Globus pallidus (tissue), 1 donor: ENCODE results near the gene PDIA5.

Source experiments
- DNase-seq: peaks from one replicate; pipeline ENCODE4 v3.0.0-alpha.2; 2015; ENCODE audit warnings: low spot score

Gene PDIA5

GRCh38 chr3:123119802-123120201, 53.0 kb downstream of the PDIA5 start:
- DNase-seq = no peak

- no peak for DNase-seq
These were observed 53.7 kb downstream of the PDIA5 start for GRCh38 chr3:123120573-123120972.

GRCh38 chr3:123122057-123122456, 55.2 kb downstream of the PDIA5 start:
- DNase-seq = no peak

DNA sequence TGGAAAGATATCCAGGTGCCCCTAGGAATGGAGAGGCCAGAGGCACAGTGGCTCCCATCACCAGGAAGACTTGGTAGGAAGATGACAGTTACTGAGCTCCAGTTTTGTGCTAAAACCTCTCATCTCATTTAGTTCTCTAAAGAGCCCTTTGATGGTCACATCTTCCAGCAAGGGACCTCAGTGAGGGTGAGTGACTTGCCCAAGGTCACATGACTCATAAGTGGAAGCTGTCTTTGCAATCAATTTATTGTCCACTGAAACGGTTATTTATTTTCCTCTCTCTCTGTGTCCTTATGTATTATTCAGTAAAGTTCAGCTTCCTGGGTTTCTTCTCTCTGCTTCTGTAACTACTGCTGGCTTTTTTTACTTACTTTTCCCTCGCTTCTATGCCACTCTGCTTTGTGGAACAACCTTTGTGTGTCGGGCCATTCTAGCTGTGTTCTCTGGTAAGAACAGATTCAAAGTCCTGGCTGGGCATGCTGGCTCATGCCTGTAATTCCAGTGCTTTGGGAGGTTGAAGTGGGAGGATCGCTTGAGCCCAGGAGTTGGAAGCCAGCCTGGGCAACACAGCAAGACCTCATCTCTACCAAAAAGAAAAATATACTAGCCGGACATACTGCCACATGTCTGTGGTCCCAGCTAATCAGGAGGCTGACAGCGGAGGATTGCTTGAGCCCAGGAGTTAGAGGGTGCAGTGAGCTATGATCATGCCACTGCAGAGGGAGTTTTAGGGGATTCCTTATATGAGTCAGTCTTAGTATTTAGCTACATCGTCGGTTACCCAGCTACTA, 55.9 kb downstream of the PDIA5 start:
- no peak for DNase-seq

DNA sequence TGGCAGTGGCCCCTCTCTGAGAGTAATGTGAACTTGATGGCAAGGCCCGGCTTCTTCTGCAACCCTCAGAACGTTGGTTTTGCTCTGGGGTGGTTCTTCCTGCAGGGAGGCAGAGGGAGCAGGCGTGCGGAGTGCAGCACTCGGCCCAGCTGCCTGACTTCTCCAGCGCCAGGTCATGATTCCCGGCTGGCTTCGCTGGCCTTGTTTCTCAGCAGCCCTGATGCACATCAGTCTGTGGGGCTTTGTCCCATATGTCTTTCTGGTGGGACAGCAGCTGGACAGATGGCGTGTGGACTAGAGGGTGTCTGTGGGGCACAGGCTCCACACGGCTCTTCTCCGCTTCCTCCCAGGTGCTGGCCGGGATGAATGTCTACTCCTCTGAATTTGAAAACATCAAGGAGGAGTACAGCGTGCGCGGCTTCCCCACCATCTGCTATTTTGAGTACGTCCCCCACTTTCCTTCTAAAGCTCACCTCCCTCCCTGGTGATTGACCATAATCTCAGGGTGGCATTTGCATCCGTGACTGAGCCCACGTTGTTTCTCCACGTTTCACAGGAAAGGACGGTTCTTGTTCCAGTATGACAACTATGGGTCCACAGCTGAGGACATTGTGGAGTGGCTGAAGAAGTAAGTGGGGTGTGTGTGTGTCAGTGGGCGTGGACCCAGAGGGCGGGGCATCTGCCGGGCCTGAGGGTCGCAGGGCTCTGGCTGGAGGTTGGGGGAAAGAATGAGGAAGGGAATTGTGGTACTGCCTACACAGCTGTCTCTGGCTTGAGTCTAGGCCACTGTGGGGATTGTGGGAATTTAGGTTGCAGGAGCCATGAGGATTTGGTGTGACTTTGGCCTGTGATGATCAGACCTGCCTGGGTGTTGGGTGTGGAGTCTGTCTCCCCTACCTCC, 57.1 kb downstream of the PDIA5 start:
- no peak for DNase-seq

- no peak for DNase-seq
These were observed 58.1 kb downstream of the PDIA5 start for GRCh38 chr3:123124971-123125370.

- DNase-seq = no peak
These were observed 59.2 kb downstream of the PDIA5 start for GRCh38 chr3:123126031-123126430.

GRCh38 chr3:123126653-123127052, 59.8 kb downstream of the PDIA5 start:
- DNase-seq = no peak

DNA sequence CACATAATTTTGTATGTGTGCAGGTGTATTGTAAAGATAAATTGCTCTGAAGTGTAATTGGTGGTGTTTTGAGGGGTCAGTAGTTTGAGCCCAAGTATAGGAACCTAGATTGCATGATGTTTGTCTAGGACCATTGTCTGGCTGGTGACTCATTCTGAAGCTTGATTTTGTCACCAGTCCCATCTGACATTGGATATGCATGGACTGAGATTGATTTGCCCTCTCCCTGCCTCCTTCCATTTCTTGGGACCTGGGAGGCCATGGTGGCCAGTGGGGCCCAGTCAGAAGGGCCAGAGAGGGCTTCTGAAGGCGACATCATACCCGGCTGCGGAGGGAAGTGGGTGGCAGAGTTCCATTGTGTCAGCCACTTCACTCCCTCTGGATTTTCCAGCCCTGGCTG, 62.3 kb downstream of the PDIA5 start:
- no peak for DNase-seq

- no peak for DNase-seq
These were observed 62.7 kb downstream of the PDIA5 start for GRCh38 chr3:123129532-123129931.

DNA sequence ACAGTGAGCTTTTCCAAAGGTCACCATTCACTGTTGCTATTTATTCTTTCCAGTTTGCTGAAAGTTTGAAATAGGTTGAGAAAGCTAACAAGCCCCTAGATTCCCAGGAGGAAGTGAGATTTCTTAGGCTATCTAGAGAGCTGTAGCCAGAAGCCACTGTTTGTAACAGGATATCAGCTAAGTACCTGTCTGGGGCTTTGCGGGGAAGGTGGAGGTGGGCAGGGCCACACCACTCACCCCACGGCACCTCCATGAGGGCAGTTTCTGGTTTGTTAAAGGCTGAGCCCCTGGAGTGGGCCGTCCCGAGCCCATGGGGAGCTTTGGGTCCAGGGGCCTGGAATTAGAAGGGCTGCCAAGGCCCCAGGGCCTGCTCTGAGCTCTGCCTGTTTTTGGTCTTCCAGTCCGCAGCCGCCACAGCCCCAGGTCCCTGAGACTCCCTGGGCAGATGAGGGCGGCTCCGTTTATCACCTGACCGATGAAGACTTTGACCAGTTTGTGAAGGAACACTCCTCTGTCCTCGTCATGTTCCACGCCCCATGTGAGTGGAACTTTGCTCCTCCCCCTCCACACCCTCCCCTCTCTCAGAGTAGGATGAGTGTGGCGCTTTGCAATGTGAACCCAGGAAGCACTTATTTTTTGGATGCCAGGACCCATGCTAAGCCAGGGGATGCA, 63.4 kb downstream of the PDIA5 start:
- DNase-seq = no peak

GRCh38 chr3:123134671-123135070, 67.8 kb downstream of the PDIA5 start:
- no peak for DNase-seq

DNA sequence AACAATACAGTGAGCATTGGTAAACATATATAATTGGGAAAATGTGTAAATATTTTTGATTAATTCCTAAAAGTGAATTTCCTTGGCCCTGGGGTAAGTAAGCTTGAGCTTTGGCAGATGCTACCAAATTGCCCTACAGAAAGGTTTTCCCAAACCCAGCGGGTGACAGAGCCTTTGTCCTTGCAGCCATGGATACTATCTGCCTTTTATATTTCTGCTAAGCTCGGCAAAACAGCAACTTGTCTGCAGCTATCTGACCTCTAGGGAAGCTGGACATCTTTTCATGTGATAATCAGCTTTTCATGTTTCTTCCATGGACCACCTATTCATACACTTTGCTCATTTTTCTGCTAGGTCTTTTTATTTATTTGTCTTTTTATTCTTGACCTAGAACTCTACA, 70.2 kb downstream of the PDIA5 start:
- DNase-seq = no peak

- DNase-seq = no peak
These were observed 72.1 kb downstream of the PDIA5 start for GRCh38 chr3:123138839-123139444.

GRCh38 chr3:123139522-123139921, 72.7 kb downstream of the PDIA5 start:
- DNase-seq = no peak

- DNase-seq = no peak
These were observed 73.7 kb downstream of the PDIA5 start for GRCh38 chr3:123140550-123140949.

DNA sequence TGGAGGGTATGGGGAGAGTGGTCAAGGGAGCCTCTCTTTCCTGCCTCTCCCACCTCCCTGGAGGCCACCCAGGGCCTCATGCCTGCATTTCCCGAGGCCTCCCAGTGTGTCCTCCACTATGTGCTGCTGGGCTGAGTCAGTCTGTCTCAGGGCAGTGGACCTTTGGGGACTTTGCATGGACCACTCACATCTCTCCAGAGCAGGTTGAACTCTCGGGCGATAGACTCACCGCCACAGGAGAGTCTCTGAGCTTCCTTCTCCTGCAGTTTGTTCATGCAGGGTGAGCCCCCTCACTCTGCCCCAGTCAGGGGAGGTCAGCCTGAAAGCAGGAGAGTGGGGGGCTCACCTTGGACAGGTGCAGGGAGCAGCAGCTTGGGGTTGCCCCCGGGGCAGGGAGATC, 74.5 kb downstream of the PDIA5 start:
- no peak for DNase-seq

DNA sequence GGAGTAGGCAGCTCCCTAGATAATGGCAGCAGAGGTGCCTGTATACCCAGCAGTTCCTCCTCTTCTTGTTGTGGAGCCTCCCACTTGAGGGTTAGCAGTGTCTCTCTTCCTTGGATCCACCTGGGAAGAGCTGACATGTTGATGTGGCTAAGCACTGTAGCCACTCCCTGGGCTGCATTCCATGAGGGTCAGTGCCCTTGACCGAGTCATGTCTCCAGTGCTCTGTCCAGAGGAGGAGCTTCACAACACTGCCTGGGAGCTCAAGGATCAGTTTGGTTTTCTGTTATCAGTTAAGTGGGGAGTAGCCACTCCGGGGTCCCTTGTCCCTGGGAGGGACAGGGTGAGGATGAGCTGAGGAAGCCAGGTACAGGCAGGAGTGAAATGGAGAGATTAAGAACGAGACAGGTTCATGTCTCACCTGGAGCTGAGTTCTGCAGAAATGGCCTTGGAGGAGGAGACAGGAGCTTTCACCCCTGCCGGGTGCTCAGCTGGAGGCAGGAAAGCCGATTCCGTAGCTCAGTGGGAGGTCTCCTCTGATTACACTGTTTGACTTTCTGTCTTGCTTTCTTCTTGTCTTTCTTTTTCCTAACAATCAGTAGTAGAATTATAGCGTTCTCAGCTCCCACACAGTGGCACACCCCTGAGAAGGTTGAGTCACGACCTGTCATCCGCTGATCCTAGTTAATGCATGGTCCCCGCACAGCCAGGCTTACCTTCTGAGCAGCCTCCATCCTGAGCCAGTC, 77.0 kb downstream of the PDIA5 start:
- no peak for DNase-seq

DNA sequence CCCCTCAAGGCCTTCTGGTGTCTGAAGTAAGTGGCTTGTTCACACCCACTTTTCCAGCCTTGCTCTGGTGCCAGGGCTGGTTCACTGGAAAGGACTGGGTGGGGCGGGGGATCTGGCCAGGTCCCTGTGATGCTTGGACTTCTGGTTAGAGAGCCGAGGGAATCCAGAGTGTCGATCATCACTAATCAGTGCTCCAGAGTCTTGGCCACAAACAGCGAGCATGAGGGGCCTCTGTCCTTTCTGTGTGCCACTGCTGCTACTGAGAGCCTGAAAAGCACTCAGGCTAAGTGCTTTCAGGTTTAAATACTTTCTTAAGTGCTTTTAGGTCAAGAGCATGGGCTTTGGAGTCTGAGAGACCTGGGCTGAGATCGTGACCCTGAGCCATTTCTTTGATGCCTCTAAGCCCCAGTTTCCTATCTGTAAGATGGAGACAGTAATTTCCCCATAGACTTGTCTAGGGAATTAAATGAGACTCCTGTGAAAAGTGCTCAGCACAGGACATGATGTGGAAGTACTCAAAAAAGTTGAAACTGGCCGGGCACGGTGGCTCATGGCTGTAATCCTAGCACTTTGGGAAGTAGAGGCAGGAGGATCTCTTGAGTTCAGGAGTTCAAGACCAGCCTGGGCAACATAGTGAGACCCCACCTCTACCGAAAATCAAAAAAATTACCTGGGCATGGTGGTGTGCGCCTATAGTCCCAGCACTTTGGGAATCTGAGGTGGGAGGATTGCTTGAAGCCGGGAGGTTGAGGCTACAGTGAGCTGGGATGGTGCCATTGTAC, 81.1 kb downstream of the PDIA5 start:
- no peak for DNase-seq

DNA sequence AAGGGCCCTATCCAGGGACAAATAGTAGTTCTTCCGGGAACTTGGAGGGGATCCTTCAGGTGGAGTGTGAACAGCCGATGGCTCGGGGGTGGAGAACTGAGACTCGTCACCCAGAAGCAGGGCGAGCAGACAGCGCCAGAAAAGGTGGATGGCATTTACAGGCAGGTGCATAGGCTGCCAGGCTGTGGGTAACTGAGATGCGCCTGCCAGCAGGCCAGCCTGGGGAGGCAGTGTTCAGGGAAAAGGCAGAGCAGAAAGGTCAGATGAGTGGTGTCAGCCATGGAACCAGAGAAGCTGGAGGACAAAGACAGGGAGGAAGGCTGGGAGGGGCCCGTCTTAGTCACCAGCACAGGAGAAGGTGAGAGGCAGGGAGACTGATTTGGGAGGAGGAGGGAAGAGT, 81.9 kb downstream of the PDIA5 start:
- no peak for DNase-seq

GRCh38 chr3:123149525-123149924, 82.7 kb downstream of the PDIA5 start:
- no peak for DNase-seq
